Endometrium (tissue), 2 donors: Measurements from ENCODE around the gene ARG1.
"Not testable (repeated sequence)": the region's sequence is repeated elsewhere in the genome, so short reads cannot be mapped to it uniquely, and the experiment has no call there.

Source experiments
- FAIRE-seq: peaks from 2 replicates; lab custom pipeline; 2012; peaks lifted over from hg19 to GRCh38; lab: Jason Lieb, UNC
- donor health status: control.
- donor health status: control.

The ARG1 gene

GRCh38 chr6:131572686-131573415, at the start of gene ARG1:
TSS of gene ARG1 (plus strand) at chr6:131573226. CDS start at chr6:131573283, 57 bp downstream.
- no peak for FAIRE-seq

- FAIRE-seq = no peak
Measured at GRCh38 chr6:131523988-131524673, 48.9 kb upstream of the ARG1 start.

DNA sequence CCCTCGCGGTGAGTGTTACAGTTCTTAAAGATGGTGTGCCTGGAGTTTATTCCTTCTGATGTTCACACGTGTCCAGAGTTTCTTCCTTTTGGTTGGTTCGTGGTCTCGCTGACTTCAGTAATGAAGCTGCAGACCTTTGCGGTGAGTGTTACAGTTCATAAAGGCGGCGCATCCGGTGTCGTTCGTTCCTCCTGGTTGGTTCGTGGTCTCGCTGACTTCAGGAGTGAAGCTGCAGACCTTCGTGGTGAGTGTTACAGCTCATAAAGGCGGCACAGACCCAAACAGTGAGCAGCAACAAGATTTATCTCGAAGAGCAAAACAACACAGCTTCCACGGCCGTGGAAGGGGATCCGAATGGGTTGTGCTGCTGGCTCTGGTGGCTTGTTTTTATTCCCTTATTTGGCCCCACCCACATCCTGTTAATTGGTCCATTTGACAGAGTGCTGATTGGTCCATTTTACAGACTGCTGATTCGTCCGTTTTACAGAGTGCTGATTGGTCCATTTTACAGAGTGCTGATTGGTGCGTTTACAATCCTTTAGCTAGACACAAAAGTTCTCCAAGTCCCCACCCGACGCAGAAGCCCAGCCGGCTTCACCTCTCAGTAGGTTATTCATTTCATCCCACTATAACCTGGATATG, 48.2 kb upstream of the ARG1 start:
- no peak for FAIRE-seq

- FAIRE-seq = not testable (repeated sequence)
Measured at GRCh38 chr6:131530936-131531335, 42.1 kb upstream of the ARG1 start.

GRCh38 chr6:131531681-131532080, 41.3 kb upstream of the ARG1 start:
- FAIRE-seq = not testable (repeated sequence)

- no peak for FAIRE-seq
Measured at GRCh38 chr6:131532580-131533039, 40.4 kb upstream of the ARG1 start.

- not testable (repeated sequence) for FAIRE-seq
Measured at GRCh38 chr6:131538615-131539014, 34.4 kb upstream of the ARG1 start.

DNA sequence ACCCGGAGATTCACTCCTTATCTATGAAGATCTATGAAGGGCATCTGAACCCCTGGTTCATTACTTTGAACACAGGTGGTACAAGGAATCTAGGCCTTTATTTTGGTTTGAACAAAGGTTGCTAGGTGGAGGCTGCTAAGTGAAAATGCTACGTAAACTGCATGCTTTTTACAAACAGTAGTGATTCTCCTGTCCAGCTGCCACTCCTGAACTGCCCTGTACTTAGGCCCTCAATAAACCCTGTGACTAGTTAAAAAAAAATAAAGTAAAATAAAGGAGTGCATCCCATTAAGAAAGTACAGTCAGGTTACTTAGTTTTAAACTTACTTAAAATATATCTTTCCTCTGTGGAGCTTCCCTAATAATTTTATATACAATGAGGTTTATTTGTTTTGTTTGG, 27.7 kb upstream of the ARG1 start:
- no peak for FAIRE-seq

DNA sequence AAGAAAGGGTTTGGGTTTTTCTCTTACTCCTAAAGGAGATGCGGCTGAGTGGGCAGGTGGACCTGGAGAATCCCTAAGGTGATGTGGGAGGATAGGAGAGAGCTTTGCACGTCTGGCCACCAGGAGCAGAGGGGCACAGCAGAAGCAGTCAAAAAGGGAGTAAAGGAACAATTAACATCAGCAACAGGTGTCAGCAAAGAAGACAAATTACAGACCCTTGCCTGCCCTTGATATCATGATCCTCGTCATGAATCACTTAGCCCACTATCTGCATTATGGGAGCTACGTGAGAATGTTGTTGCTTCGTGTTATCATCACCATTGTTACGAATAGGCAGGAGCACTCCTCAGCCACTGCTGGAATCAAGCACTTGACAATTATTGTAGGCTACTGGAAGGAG, 25.5 kb upstream of the ARG1 start:
- no peak for FAIRE-seq

DNA sequence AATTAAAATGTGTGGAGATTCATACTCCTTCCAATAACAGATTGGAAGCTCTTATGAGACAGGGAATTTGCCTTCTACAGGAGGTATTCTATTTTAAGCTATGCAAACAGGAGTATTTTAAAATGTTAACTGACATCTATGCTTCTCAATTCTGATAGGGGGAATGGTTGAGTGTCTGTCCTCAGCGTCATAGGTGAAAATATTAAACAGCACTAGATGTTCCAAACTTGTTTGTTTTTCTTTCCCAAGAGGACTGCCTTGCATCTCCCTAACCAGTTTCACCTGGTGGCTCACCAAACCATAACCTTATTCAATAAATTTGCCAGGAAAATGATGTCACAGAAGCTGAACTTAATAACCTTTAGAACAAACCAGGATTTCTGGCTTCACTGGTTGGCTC, 24.6 kb upstream of the ARG1 start:
- FAIRE-seq = no peak

DNA sequence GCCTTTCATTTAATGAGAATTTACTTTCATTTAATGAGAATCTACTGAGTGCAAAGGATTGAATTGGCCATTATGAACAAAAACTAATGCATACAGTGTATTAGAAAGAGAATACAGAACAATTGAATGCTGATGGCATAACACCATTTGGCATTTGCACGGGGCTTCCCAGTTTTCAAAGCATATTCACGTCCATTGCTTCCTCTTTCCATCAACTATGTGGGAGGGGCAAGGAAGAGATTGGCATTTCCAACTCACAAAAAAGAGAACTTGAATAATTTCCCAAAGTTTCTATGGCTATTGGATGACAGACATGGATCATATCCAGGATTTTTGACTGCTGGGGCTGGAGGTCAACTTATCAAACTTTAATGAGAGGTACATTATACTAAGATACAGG, 23.2 kb upstream of the ARG1 start:
- FAIRE-seq = no peak

DNA sequence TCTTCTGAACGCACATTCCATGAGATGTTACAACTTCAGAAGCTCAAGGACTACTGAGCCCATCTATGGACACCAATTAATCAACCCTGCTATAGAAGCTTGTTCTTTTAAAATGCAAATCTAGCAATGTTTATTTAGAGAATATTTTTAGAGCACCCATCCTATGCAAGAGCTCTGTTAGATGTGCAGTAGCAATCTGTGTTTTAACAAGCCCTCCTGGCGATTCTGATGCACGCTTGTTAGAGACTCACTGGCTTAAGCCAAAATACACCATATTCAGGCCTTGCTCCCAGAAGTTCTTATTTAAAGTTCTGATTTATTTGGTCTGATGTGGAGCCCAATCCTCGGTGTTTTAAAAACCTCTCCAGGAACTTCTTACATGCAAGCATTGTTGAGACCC, 21.1 kb upstream of the ARG1 start:
- FAIRE-seq = no peak

- FAIRE-seq = no peak
Measured at GRCh38 chr6:131552572-131552971, 20.5 kb upstream of the ARG1 start.

DNA sequence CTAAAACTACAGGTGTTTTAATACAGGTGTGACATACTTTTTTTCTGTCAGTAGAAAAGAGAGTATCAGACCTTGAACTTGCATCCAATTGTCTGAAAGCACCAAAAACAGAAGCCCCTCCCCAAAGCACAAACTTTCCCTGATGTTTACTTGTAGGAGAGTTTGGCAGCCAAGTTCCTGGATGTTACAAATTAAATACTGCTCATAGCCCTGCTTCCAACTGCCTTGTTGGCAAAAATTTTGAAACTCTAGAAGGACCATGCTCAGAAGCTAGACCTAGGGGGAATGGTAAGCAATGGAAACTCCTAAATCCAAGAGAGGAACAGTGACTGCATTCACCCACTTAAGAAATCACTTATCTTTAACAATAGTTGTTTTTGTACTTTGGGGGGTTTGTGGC, 17.0 kb upstream of the ARG1 start:
- no peak for FAIRE-seq

GRCh38 chr6:131558922-131559321, 14.1 kb upstream of the ARG1 start:
- no peak for FAIRE-seq

DNA sequence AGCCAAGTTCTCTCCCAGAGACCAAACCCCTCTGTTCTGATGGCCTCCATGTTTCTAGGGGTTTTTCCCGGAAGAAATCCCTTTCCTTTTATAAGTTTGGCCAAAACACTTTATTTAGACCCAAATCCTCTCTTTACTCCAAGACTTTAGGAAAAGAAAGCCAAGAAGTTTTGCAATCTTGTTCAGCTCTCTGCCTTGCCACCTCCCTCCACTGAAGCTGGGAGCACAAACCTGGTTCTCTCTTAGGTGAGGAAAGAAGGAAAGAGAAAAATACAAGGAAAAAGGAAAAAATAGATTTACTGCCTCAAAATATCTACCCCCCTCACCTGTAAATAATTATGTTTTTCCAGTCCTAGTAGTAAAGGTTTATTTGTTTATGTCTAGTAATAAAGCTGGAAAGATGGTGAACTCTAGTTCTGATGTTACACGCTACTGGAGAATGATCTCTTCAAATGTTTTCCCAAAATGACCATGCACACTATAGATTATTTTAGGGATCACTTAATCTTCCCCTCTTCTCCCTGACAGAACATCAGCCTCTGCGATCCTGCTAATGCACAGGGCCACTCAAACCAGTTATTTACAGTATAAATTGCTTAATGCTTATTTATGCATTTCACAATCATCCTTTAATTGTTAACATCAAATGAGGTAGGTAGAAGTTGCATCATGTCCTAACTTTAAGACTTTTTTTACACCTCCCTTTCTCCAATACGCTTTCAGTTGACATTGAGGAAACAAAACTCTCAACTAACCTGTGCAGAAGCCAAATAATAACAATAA, 10.9 kb upstream of the ARG1 start:
- FAIRE-seq = no peak

- FAIRE-seq = no peak
Measured at GRCh38 chr6:131565056-131565455, 8.0 kb upstream of the ARG1 start.

DNA sequence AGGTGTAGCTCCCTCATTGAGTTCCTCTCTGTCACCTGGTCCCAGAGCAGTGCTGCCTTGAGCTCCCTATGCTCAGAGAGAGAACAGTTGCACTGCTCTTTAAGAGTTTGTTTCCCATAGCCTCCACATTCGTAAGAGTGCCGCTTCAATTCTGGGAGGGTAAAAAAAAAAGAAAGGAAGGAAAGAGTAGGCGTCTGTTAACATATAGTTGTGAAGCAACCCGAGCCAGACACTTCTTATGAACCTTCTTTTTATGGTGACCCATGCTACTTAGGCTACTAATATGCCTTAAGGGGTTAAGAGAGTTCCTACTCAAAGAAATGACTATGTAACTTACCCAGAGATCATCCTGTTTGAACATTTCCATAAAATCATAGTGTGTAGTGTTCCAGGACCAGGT, 4.3 kb upstream of the ARG1 start:
- no peak for FAIRE-seq

DNA sequence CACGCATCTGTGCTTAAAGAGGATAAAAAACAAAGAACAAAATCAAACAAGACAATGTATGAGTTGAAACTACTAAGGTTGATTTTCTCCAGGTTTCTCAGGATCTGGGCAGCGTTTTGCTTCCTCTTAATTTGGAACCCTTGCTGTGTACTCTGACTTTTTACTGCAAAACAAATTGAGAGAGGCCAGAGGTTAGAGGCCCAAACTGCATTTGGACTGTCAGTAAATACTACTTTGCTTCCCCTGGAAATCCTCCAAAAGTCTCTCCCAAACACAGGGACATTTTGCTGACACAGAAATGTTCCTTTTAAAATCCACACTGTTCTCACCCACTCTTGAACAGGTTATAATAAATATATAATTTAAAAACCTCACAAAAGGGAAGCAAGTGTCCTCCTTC, 1.1 kb downstream of the ARG1 start:
- FAIRE-seq = no peak

- FAIRE-seq = no peak
Measured at GRCh38 chr6:131574686-131575085, 1.7 kb downstream of the ARG1 start.

- FAIRE-seq = no peak
Measured at GRCh38 chr6:131575834-131576478, 2.9 kb downstream of the ARG1 start.

DNA sequence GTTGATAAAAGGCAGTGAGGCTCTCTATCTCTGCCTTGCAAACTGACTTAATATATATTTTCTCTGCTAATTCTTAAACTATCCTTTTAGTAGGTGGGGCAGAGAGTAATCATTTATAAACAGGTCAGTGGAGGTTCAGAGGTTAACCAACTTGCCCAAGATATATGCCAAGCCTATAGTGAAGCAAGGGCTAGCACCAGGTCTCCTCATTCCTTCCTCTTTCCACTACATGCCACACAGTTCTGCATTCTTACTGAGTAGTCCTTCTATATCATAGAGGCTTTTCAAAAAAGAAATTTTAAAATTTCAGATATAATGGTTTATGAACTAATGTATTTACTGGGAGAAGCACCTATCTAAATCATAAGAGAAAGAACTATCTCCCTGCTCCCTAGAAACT, 8.5 kb downstream of the ARG1 start:
- no peak for FAIRE-seq
